Kidney capillary endothelial cell (primary cell): Measurements from ENCODE around the gene CRYZL1.

Source experiments
- DNase-seq: peaks from one replicate; pipeline ENCODE4 v3.0.0-alpha.2; 2018; ENCODE audit warnings: low spot score

CRYZL1 gene

DNA sequence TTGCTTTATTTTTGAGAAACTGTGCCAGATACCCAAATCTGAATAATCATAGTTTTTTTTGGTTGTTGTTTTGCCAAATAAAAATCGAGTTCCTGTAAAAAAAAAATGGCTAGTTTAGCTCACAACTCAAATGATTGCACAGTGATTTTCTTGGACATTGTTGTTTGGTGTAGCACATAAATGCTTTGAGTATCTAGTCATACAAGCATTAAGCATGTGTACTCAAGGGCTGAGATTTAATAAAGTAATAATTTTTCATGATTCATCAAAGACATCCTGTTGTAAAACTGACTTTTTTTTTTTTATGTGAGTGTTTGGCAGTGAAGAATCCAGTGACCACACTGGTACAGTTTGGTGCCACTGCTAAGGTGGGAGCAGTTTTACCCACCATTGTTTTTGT is 19.6 kb upstream of the CRYZL1 start:
- no peak for DNase-seq

DNA sequence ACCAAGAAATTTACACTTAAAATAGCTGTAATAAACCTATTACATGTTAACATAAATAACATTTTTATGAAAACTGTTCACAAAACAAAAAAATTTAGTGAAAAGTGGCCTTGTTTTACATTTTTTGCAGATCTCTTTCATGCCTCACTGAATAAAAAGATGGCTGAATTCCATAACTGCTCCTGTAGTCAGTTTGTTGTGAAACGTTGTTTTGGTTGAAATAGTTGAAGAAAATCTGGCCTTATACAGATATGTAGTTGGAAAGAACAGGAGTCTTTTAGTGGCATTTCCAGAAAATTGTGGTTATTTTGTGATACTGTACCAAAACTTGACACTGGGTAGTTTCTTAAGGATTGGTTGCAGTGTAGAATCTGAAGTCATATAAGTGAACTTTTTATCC is 18.9 kb upstream of the CRYZL1 start:
- DNase-seq, result no peak

DNA sequence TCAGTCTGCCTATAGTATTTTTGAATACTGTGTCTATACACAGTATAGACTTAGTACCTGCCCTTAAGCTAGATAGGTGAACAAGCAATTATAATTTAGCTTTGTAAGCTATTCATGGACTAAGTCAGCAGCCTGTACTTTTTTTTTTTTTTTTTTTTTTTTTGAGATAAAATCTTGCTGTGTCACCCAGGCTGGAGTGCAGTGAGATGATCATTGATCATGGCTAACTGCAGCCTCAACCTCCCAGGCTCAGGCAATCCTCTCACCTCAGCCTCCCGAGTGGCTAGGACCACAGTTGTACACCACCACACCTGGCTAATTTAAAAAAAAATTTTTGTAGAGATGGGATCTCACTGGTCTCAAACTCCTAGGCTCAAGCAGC is 18.0 kb upstream of the CRYZL1 start:
- DNase-seq, result no peak

DNA sequence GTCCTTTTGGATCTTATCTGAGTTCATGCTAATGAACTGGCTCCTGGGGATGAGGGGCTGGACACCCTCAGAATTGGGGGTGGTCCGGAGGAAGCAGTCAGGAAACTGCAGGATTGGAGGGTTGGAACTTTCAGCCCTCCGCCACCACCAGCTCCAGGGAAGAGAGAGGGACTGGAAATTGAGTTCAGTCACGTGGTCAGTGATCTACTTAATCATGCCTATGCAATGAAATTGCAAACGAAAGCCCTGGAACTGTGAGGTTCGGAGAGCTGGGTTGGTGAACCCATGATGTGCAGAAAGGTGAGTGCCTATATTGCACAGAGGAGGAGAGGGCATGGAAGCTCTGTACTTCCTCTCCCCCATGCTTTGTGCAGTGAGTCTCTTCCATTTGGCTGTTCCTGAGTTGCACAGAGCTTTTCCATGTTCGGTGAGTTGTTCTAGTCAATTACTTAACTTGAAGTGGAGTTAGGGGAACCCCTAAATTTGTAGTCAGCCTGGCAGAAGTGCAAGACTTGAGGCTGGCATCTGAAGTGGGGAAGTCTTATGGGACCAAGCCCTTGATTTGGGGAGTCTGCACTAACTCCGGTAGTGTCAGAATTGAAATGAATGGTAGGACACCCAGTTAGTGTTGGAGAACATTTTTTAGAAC is 17.5 kb upstream of the CRYZL1 start:
- DNase-seq, result no peak

DNA sequence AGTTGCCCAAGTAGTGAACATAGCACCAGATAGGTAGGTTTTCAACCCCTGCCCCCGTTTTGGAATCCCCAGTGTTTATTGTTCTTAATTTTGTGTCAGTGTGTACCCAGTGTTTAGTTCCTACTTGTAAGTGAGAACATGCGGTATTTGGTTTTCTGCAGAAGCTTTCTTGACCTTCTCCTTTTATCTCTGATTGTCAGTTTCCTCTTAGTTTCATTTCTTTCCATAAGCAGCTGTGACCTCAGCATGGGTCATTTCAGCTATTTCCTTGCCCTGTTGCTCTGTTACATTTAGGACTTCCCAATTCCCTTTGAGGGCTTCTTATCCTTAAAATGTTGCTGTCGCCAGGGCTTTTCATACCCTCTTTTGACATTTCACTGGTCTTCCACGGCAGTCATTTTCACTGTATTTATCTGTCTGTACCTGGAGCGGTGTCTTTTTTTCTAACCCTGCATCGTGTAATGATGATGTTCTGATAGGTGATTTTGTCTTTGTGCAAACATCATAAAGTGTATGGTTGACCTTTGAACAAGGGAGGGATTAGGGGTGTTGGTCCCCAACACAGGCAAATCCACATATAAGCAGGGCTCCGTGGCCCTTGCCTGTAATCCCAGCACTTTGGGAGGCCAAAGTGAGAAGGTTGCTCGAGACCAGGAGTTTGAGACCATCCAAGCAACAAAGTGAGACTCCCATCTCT is 15.7 kb upstream of the CRYZL1 start:
- DNase-seq, result peak; percentile 27

DNA sequence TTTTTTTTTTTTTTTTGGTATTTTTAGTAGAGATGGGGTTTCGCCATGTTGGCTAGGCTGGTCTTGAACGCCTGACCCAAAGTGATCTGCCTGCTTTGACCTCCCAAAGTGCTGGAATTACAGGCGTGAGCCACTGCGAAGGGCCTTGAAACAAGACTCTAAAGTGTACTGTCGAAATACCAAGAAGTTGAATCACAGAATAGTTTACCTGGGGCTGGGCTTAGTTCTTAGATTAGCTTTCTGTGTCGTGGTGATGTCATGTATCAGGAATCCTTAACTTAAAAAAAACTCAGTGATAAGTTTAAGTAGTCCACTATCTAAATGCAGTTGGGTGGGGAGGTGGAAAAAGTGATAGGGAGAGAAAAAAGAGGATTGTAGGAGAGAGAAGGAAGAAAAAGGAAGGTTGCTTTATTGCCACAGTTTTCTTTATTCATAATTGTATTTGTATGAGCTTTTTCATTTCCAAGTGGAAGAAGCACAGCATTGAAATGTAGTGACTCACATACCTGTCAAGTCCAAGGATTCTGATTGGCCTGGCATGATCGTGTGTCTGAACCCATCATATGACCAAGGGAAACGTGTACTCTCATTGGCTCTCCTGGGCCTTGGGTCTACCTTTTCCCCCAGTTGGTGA is 14.2 kb upstream of the CRYZL1 start:
- peak; percentile 84 for DNase-seq

DNA sequence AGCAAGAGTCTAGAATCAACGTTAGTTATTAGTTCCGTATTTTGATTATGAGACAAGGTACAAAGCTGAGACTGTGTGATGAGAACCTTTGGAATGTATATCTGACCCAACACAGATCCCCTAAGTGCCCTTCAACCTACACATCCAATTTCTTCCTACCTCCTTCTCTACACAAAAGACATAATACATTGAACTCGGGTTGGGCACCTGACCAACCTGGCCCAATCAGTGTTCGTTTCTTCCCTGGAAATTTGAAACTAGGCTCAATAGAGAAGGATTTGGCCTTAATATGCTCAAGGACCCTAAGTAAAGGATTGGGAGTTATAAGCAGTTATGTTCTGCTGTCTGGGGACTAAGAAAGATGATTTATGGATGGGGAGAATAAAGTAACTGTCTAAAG is 12.9 kb upstream of the CRYZL1 start:
- DNase-seq, result no peak

DNA sequence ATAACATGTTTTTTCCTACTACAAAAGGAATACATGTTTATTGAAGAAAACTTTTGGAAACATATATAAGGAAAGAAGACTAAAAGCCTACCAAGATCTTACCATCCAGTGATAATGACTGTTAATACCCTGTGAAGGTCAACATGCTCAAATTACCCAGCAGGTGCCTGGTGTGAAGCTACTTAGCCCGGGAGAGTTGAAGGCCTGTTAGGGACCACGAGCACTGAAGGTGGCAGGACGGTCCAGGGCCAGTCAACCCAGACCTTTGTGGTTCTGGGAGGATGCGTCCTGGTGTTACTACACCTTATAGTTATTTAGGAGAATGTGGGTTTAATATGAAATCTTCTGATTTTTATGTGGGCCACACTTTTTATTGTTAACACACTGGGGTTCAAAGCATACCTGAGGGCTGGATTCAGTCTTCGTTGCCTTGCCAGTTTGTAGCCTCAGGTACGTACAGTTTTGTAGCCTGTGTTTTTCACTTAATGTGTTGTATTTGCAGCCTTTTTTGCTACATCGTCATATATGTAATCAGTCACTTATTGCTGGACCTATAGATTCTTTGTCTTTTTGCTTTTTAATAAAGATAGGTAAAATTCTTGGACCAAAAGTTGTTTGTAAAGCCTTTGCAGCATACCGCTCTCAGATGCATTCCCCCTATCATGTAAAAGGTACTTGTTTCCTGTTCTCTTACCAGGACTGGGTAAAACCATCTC is 10.6 kb upstream of the CRYZL1 start:
- no peak for DNase-seq

DNA sequence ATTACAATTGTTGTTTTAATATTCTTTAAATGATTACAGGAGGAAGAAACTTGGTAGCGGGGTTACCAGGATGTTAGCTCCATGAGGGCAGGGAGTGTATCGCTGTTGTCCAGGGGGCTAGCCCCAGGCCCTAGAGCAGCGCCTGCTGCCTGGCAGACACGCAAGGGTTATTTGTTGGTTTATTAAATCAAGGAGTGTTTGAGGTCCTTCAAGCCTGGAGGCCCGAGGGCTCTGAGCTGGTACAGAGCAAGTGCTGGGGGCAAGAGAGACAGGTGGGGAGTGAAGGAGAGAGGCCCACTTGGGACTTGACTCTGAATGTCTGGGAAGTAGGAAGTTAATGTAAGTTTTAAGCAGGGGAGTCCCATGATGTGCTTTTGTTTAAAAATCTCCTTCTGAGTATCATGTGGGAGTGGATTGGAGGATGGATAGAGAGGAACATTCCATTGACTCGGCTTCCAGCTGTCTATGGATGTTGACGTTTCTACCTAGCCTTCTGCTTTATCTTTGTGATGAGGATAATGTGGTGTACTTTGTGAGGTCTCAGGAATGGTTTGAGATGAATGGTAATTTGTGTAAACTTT is 9.5 kb upstream of the CRYZL1 start:
- no peak for DNase-seq

DNA sequence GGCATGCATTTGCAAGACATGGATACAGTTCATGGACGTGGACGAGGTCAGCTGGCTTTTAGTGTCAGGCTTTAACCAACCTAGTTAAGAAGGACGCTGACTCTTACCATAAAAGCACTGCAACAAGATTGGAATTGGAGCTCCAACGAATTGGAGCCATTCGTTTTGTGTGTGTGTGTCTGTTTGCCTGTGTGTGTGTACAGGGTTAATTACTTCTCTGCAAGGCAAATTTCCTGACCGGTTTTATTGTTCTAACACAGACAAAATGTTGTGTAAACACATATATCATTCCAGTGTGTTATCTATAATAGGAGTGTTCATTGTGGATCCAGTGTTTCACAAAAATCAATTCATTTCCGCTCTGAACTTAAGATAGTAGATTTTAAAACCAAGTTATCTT is 8.7 kb upstream of the CRYZL1 start:
- no peak for DNase-seq

DNA sequence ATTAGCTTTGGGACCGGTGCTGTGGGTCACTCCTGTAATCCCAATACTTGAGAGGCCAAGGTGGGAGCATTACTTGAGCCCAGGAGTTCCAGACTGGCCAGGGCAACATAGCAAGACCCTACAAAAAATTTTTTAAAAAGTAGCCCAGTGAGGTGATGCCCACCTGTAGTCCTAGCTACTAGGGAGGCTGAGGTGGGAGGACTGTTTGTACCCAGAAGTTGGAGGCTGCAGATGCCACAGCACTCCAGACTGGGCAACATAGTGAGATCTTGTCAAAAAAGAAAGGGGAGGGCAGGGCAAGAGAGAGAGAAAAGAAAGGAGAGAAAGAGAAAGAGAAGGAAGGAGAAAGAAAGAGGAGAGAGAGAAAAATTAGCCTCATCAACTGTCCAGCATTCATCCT is 7.0 kb upstream of the CRYZL1 start:
- DNase-seq, result no peak

DNA sequence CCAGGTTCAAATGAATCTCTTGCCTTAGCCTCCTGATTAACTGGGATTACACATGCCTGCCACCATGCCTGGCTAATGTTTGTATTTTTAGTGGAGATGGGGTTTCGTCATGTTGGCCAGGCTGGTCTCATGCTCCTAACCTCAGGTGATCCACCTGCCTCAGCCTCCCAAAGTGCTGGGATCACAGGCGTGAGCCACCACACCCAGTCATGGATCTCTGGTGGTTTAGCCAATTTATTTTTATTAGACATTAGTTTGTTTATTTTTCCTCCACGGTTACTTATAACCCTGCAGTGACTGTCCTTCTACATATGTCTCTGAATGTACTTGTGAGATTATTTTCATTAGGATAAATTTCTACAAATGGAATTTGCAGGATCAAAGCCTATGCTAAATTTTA is 6.0 kb upstream of the CRYZL1 start:
- DNase-seq, result no peak

DNA sequence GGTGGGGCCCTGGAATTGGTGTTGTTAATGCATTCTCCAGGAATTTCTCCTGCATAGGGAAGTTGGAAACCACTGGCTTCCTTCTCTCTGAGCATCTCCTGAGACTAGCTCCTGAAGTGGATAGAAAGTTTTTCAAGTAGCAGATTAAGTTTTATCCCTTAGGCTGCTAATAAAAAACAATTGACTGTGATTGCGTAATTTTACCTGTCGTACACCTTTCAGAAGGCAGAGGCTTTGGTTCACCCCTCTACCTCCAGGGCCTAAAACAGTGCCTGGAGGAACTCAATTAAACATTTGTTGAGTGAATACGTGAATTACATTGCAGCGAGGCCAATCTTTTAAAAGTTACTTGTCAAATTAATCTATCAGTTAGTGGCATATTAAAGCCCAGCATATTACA is 4.2 kb upstream of the CRYZL1 start:
- no peak for DNase-seq

DNA sequence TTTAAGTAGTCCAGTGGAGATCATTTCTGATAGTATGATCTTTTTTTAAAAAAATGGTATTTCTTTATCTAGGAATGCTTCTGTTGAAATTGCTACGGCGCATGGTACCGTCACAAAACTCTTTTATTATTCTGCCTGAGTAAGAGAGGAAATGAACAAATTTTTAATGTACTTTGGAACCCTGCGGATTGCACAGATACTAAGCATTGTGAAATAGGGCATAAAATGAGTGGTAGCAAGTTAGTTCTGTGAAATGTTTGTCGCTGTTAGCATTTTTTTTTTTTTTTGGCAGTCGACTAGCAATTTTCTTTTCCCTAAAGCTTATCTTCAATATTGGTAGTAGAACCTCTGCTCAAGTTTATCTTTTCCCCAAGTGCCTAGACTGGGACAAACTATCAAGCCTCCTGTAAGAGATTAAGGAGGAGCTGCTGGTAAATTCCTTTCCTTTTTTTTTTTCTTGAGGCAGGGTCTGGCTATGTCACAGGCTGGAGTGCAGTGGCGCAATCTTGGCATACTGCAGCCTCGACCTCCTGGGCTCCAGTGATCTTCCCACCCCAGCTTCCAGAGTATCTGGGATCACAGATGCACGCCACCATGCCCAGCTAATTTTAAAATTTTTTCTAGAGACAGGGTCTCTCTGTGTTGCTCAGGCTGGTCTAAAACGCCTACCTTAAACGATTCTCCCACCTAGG is 3.0 kb upstream of the CRYZL1 start:
- DNase-seq, result no peak

DNA sequence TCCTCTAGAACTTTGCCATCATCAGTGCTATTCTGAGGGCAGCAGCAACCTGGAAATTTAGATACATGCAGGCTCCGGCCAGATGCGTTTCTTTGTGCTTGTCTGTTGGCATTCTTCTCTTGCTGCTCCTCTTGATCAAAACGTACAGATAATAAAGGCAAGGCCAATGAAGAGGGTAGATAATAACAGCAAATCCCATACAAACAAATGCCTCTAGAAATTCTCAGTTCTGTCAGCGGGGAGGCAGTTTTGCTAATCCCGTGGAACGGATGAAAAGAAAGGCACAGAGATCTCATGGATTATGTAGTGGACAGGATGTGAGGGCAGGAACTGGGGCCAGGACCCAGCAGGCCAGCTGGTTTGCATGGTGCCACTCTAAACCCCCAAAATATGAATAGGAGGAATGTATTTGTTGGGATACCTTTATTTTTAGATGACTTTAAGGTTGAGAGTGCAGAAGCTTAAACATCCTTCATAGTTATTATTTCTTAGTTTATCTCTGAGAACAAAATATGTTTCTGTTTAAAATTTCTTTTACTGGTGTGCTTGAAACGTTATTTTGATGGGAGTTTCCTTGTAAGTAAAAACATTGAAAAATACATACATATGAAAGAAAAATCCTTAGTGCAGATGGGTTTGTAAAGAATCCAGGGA is 2.2 kb upstream of the CRYZL1 start:
- peak; percentile 19 for DNase-seq

DNA sequence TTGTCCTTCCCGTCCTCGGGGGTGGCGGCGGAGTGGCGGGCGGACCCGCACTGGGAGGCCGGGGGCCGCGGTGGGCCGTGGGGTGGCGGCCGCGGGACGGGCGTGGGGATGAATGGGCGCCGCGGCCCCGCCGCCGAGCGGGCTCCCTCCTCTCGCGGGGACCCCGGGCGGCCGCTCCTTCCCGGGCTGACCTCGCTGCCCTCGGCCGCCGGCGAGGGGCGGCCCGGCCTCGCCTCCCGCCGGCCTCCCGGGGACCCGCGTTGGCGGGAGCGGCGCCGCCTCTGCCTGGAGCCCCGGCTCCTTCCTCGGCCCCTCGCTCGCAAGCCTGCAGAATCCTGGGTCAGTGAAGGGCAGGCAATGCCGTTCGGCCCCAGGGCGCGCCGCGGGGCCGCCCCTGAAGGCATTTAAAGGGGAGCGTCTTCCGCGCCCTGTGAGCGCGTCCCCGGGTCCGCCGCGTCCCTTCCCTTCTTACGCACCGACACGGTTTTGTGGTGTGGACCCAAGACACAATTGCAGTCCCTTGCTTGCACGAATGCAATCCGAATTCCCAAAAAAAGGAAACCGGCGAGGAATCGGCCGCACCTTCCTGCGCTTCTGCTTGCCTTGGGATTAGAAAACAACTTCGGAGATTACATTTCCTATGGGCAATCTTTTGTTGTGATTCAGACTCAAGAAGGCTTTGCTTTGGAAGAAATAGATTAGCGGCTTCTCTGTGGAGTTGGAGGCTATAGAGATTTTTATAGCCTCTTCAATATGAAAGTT is 1.5 kb upstream of the CRYZL1 start:
- peak; percentile 41 for DNase-seq

DNA sequence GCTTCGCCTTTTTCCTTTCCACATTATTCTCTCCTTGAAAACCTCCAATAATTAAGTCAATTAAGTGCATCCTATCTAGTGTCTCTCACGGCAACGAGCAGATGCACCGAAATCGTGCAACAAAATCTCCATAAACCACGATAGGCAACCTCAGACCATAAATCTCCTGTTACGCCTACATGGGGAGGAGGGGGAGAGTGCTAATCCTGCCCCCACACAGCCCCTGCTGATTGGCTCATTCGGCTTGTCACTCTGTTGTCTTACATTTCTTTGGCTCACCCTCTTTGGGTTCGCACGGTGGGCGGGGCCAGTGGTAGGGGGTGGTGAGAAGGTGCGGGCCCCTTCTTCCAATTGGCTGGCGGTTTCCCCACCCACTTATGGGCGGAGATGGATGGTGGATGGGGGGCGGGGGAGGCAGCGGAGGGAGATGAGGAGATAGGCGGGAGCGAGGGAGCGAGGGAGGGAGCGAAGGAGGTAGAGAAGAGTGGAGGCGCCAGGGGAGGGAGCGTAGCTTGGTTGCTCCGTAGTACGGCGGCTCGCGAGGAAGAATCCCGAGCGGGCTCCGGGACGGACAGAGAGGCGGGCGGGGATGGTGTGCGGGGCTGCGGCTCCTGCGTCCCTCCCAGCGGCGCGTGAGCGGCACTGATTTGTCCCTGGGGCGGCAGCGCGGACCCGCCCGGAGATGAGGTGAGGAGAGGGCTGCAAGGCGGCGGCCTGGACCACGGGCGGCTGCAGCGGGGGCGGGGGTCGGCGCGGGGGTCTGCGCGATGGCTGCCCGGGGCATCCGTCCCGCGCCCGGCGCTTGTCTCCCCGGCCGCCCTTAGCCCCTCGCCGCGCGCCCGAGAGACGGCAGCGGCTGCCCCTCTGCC is 720 bp upstream of the CRYZL1 start, which contains the start of gene ITSN1:
Gene ITSN1 (plus strand): TSS at position 475 of the 869 bp plus-strand sequence. CDS start 76,328 bp downstream, outside the sequence.
- peak; percentile 97 for DNase-seq

DNA sequence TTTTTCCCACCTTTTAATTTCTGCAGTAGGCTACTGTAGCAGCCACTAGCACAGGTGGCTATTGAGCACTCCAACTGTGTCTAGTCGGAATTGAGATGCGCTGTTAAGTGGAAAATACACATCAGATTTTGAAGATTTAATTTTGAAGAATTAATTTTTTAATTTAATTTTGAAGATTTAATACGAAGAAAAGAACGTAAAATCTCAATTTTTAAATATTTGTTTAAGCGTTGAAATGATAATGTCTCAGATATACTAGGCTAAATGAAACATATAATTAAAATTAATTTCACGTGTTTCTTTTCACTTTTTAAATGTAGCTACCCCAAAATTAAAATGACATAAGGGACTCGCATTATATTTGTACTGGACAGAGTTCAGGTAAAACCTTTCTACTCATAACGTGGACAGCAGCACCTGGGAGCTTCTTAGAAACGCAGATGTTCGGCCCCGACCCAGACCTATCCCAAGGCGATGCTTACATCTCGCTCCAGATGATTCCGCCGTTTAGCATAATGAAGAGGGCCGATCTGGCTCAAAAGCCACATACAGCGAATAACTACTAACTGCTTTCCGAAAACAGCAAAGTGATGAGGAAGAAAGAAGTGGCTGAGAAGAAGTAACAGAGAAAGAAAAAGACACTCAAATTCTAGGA is 717 bp downstream of the CRYZL1 start:
- DNase-seq, result peak; percentile 13

DNA sequence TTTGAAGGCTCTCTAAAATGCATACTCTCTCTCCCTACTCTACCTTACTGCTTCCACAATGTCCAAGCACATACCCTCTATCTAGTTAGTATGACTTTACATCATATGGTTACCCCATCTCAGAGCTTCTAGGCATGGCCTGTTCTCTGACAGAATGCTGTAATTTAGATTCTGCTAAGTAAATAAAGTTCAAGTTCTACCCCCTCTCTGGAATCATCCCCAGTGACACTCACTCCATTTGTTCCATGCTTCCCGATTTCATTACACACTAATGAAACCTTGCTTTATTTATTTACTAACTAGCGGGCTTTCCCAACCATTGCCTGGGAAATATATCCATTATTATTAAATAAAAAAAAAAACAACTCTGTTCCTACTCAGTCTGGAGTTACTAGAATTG is 7.3 kb downstream of the CRYZL1 start:
- DNase-seq, result no peak
